Measurements from ENCODE around the gene ACTR10.

ACTR10 gene

DNA sequence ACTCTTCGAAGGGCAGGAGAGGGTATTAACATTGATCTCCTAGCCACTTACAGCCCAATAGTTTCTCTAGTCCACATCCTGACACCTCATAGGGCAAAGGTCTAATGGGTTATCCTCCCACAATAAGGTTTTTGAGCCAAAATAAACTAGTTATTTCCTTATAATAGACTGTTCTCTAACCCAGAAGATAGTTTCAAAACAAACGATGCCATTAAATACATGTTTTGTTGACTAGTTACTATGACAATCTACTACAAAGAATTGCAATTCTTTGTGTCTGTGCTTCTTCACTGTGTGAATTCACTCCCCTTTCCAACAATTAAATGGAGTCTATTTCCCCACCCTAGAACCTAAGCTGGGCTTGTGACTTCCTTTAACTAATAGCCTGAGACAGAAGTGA is 6.4 kb upstream of the ACTR10 start:
- H3K36me3 ChIP-seq (ENCODE audit: low read length) = no peaks in the 10 kb centered on the region
- no peak overlapping the region for H3K27ac ChIP-seq (ENCODE audit: low read depth, low read length)
- no peaks in the 10 kb centered on the region for H3K27me3 ChIP-seq (ENCODE audit: low read length)
- H3K4me3 ChIP-seq (ENCODE audit: insufficient read depth, low read length, poor library complexity, severe bottlenecking) = no peak overlapping the region
- H3F3A ChIP-seq (ENCODE audit: insufficient read depth) = no peaks in the 10 kb centered on the region
- H2AFZ ChIP-seq (ENCODE audit: low read depth, low read length, severe bottlenecking) = no peak overlapping the region
- no peaks in the 10 kb centered on the region for H3K79me2 ChIP-seq (ENCODE audit: insufficient read depth, low read length)
- TF ChIP-seq EZH2phosphoT487 (conservative IDR thresholded peaks at IDR 0.05; ENCODE audit: low read length) = no peak
- TF ChIP-seq, protein P1, sequence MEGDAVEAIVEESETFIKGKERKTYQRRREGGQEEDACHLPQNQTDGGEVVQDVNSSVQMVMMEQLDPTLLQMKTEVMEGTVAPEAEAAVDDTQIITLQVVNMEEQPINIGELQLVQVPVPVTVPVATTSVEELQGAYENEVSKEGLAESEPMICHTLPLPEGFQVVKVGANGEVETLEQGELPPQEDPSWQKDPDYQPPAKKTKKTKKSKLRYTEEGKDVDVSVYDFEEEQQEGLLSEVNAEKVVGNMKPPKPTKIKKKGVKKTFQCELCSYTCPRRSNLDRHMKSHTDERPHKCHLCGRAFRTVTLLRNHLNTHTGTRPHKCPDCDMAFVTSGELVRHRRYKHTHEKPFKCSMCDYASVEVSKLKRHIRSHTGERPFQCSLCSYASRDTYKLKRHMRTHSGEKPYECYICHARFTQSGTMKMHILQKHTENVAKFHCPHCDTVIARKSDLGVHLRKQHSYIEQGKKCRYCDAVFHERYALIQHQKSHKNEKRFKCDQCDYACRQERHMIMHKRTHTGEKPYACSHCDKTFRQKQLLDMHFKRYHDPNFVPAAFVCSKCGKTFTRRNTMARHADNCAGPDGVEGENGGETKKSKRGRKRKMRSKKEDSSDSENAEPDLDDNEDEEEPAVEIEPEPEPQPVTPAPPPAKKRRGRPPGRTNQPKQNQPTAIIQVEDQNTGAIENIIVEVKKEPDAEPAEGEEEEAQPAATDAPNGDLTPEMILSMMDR (IDR thresholded peaks at IDR 0.05; ENCODE audit: insufficient read depth, low read length, poor library complexity, severe bottlenecking) = no peak
- no peak overlapping the region for H3K9ac ChIP-seq (ENCODE audit: low read length)
- no peaks in the 10 kb centered on the region for H3K9me3 ChIP-seq (ENCODE audit: insufficient read depth, low read length)
- no peaks in the 10 kb centered on the region for H4K20me1 ChIP-seq (ENCODE audit: low read depth, low read length)
- no peak overlapping the region for H3K4me2 ChIP-seq (ENCODE audit: low read depth, low read length, poor library complexity, severe bottlenecking)
- no peaks in the 10 kb centered on the region for H3K9me2 ChIP-seq (replicated peaks; ENCODE audit: insufficient read depth, low read length)

DNA sequence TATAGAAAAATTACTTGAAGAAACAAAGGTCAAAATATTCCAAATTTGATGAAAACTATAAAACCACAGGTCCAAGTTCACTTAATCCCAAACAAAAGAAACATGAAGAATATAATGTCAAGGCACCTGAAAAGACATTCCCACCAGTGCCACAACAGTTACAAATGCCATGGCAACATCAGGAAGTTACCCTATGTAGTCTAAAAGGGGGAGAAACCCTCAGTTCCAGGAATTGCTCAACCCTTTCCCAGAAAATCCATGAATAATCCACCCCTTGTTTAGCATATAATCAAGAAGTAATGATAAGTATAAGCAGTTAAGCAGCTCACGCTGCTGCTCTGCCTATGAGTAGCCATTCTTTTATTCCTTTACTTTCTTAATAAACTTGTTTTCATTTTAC is 3.8 kb upstream of the ACTR10 start:
- H3F3A ChIP-seq (ENCODE audit: insufficient read depth) = 0 out of 2 replicates have a peak, but pooled peaks cover 4% of the 10 kb centered on the region
- no peak overlapping the region for H3K27ac ChIP-seq (ENCODE audit: low read depth, low read length)
- no peaks in the 10 kb centered on the region for H3K27me3 ChIP-seq (ENCODE audit: low read length)
- no peaks in the 10 kb centered on the region for H3K9me2 ChIP-seq (replicated peaks; ENCODE audit: insufficient read depth, low read length)
- no peaks in the 10 kb centered on the region for H3K36me3 ChIP-seq (ENCODE audit: low read length)
- no peaks in the 10 kb centered on the region for H4K20me1 ChIP-seq (ENCODE audit: low read depth, low read length)
- H3K9me3 ChIP-seq (ENCODE audit: insufficient read depth, low read length) = no peaks in the 10 kb centered on the region
- no peak overlapping the region for H3K4me2 ChIP-seq (ENCODE audit: low read depth, low read length, poor library complexity, severe bottlenecking)
- no peak overlapping the region for H3K4me3 ChIP-seq (ENCODE audit: insufficient read depth, low read length, poor library complexity, severe bottlenecking)
- H3K9ac ChIP-seq (ENCODE audit: low read length) = no peak overlapping the region
- H2AFZ ChIP-seq (ENCODE audit: low read depth, low read length, severe bottlenecking) = no peak overlapping the region
- H3K79me2 ChIP-seq (ENCODE audit: insufficient read depth, low read length) = peaks cover 9% of the 10 kb centered on the region
- TF ChIP-seq, protein P1 (IDR thresholded peaks at IDR 0.05; ENCODE audit: insufficient read depth, low read length, poor library complexity, severe bottlenecking) = no peak
- TF ChIP-seq EZH2phosphoT487 (conservative IDR thresholded peaks at IDR 0.05; ENCODE audit: low read length) = no peak

DNA sequence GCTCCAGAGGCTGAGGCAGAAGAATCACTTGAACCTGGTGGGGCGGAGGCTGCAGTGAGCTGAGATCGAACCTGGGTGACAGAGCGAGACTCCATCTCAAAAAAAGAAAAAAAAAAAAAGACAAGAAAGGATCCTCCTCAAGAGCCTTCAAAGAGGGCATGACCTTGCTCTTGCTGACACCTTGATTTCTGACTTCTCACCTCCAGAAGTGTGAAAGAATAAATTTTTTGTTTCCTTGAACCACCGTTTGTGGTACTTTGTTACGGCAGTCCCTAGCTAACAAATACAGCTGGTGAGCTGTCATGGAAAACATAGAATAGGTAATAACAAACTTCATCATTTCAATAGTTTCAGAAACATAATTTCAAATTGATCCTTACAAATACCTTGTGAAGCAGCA is 1.9 kb upstream of the ACTR10 start:
- Histone ChIP-seq H3K9me2 (replicated peaks; ENCODE audit: insufficient read depth, low read length) (no peaks in the 10 kb centered on the region), H3K9me3 (ENCODE audit: insufficient read depth, low read length) (no peaks in the 10 kb centered on the region), H3F3A (ENCODE audit: insufficient read depth) (0 out of 2 replicates have a peak, but pooled peaks cover 4% of the 10 kb centered on the region), H2AFZ (ENCODE audit: low read depth, low read length, severe bottlenecking) (no peak overlapping the region), H3K4me2 (ENCODE audit: low read depth, low read length, poor library complexity, severe bottlenecking) (no peak overlapping the region), H3K27me3 (ENCODE audit: low read length) (no peaks in the 10 kb centered on the region), H3K79me2 (ENCODE audit: insufficient read depth, low read length) (peaks cover 27% of the 10 kb centered on the region), H3K27ac (ENCODE audit: low read depth, low read length) (no peak overlapping the region), H3K4me3 (ENCODE audit: insufficient read depth, low read length, poor library complexity, severe bottlenecking) (no peak overlapping the region), H3K36me3 (ENCODE audit: low read length) (peaks cover 3% of the 10 kb centered on the region; the same call in 1 of the 2 replicates), H3K9ac (ENCODE audit: low read length) (no peak overlapping the region), H4K20me1 (ENCODE audit: low read depth, low read length) (no peaks in the 10 kb centered on the region)
- TF ChIP-seq EZH2phosphoT487 (conservative IDR thresholded peaks at IDR 0.05; ENCODE audit: low read length) = no peak
- TF ChIP-seq, protein P1 (IDR thresholded peaks at IDR 0.05; ENCODE audit: insufficient read depth, low read length, poor library complexity, severe bottlenecking) = no peak
